Activated CD4-positive, alpha-beta T cell treated with anti-CD3 and anti-CD28 coated beads, Interleukin-2, amount 50 U/mL, for 4 hours (primary cell): ENCODE results near the gene VPS11.
"Not testable (repeated sequence)": the region's sequence is repeated elsewhere in the genome, so short reads cannot be mapped to it uniquely, and the experiment has no call there.

ENCODE experiments used
- DNase-seq, 2 experiments: peaks; one replicate each; pipeline ENCODE4 v3.0.0-alpha.2; 2020

The VPS11 gene

DNA sequence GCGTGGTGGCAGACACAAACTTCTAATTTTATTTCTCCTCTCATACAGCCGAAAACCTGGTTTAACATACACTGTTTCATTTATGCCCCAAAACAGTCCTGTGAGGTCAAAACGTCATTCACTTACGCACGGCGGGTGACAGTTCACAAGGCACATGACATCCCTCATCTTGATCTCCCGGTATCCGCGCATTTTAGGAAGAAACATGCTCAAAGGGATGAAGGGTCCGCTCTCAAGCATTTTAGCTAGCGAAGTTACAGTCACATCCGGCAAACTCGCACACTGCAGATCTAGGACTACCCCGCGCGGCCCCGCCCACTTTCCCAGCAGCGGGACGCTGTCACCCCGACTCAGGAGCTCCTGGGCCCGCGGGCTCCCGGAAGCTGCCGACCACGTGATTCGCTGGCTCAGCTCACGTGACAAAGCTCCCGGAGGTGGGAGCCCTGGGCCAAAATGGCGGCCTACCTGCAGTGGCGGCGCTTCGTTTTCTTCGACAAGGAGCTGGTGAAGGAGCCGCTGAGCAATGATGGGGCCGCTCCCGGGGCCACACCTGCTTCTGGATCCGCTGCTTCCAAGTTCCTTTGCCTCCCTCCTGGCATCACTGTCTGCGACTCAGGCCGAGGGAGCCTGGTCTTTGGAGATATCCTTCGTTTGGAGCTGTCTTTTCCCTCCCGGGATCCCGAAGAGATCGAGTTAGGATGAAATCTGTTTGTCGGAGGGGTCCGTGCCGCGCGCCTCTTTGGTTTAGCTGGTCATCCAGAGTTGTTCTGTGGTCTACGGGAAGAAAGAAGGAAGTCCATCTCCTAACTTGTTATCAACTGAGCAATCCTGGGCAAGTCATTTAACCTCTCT, at the start of gene VPS11:
Gene VPS11 (plus strand): TSS at position 448 of the 852 bp plus-strand sequence. CDS start 6 bp downstream, at position 454.
- DNase-seq: peak; percentile 97 to 98

- DNase-seq: peak; percentile 93
These were observed 49.3 kb upstream of the VPS11 start, which contains the start of the genes RPS25 and TRAPPC4 for GRCh38 chr11:119018074-119018938. Gene RPS25, minus strand, starts transcription at chr11:119018343. Its CDS starts 59 bp downstream, at chr11:119018284. Gene TRAPPC4, plus strand, starts transcription at chr11:119018766. Its CDS starts 30 bp downstream, at chr11:119018796.

DNA sequence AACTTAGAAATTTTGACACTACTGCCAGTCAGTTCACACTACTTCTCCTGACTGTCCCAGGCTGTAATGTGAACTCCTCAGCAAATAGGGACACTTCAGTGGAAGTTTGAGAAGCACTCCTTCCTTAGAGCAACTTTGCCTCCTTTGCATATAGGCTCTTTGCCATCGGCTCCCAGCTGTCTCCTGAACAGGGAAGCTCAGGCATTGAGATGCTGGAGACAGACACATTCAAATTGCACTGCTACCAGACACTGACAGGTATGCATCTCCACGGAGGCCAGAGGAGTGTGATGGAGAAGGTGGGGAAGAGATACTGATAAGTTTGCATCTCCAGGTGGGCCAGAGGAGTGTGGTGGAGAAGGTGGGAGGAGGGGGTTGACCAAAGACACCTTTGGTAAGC, 47.6 kb upstream of the VPS11 start:
- no peak for DNase-seq

DNA sequence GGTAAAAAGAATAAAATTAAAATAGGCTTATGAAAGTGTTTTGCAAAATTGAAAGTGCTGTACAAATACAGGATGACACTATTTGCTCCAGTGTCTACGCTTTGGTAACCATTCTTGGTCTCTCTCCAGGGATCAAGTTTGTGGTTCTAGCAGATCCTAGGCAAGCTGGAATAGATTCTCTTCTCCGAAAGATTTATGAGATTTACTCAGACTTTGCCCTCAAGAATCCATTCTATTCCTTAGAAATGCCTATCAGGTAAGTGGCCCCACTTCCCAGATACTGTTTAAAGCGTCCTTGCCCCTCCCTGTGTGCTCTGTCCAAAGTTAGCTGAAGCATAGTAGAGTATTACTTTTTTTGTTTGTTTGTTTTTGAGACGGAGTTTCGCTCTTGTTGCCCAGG, 46.0 kb upstream of the VPS11 start:
- DNase-seq: no peak

GRCh38 chr11:119023741-119024140, 43.9 kb upstream of the VPS11 start:
- no peak for DNase-seq

DNA sequence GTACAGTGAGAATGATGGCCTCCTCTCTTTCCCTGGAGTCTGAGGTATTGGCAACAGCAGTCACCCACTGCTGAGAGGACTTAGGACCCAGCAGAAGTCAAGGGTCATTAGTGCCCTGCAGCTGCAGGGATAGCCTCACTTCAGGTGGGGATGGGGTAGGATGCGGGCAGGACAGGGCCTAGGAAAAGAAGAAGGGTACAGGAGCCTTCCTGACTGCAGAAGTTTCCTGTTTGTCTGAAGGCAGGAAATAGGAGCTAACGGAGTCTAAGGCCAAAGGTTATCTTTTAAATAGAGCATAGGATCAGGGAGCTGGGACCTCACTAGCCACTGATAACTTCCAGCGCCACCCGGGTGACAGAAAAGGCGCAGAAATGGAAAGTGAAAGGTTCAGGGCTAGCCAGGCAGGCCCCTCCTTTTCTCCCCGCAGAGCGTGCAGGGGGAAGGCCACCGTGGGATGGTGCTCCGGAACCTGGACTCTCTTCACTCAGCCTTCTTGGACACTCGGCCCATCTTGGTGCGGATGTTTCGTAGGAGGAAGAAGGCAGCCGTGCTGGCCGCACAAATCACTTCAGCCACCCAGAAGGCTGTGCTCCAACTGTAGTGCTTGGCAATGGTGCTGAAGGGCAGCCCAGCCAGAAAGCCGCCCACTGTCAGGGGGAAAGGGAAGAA, 43.1 kb upstream of the VPS11 start:
- no peak for DNase-seq

- DNase-seq: no peak
These were observed 42.5 kb upstream of the VPS11 start for GRCh38 chr11:119025099-119025473.

- DNase-seq: no peak
These were observed 42.1 kb upstream of the VPS11 start for GRCh38 chr11:119025541-119025940.

DNA sequence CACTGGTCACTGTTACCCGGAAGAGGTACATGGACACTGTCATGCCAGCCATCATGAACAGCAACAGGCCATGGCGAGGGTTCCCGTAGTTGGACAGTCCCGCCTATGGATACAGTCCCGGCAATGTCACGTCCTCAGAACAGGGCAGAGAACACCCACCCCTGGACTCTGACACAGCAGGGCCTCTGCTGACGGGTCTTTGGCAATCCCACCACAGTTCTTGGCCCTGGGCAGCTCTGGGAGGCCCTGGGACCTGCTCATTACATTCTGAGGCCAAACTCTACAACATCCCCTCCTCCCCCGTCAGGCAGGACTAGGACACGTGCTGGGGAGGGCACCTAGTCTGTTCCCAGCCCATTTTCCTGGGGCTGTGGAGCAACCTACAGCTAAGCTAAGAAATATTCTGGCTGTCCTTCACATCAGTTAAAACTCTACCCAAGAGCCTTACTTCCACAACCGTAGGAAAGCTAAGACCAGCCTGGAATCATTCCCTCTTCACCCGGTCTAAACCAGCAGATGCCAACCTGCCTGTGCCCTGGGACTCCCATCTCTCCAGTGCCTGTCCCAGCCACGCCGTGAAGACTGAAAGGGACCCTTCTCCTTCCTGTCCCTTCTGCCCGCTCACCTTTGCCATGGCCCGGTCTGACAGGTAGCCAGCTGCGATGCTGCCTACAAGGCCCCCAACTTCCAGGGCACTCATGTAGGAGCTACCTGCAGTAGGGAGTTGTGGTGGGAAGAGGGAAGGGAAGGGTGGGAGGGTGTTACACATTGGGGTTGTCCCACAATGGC, 41.4 kb upstream of the VPS11 start:
- no peak for DNase-seq

DNA sequence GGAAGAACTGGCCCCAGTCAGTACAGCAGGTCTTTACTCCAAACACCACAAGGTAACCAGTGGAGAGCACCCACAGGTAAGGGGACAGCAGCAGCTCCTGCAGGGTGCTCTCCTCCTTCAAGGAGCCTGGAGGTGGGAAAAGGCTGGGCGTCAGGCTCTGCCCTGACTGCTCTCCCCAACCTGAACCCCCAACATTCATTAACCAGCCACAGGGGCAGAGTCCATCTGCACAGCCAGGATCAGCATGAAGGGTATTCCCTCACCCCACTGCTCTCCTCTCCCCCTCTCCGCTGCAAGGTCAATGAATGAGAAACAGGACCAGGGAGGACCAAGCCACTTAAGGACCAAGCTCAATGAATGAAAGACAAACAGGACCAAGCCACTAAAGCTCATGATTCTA, 40.6 kb upstream of the VPS11 start:
- DNase-seq: no peak

GRCh38 chr11:119027561-119028345, 39.9 kb upstream of the VPS11 start:
- no peak for DNase-seq

DNA sequence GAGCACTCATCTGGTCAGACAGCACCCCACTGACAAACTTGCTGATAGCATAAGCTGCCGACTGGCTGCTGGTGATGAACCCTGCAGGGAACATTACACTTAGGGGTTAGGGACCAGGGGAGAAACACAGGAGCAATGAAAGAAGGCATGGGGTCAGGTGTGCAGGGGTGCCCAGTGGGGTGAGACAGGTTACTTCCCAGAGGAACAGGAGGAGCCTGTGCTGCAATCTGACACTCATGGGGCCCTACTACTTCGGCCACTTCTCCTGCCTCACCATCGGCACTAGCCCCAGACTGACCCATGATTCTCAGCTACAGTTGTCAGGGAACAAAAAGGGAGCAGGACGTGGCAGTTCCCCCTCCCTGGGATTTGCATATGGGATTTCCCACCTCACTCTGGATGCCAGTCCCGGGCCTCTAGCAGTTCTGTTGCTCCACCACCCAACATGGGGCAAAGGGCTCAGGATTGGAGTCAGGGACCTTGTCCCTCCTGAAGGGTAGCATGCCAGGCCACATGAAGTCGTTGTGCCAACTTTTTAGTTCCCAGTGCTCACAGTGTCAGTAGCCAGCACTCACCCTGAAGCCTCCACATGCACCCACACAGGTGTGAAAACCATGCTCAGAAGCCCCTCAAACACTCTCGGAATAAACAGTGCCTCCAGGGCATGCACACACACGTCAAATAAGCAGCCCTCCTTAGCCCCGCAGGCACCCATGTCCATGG, 39.1 kb upstream of the VPS11 start:
- DNase-seq: no peak

DNA sequence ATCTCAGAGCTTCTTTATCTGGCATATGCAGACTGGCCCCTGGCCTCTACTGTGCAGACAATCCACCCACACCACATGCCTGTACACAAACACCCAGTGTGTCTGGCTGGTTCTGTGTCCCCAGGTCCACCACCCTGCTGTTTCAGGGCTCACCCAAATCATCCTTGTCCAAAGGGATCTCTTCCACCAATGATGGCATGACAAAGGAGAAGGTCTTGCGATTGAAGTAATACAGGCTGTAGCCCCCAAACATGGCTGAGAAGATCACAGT, 38.6 kb upstream of the VPS11 start:
- DNase-seq: no peak

- peak; percentile 41 to 42 for DNase-seq
These were observed 38.1 kb upstream of the VPS11 start for GRCh38 chr11:119029340-119030028.

- DNase-seq: no peak
These were observed 37.6 kb upstream of the VPS11 start for GRCh38 chr11:119030029-119030328.

- DNase-seq: peak; percentile 97 to 98
These were observed 37.1 kb upstream of the VPS11 start, which contains the start of gene SLC37A4 for GRCh38 chr11:119030329-119031047. Gene SLC37A4, minus strand, starts transcription at chr11:119030877.

GRCh38 chr11:119031912-119032280, 35.7 kb upstream of the VPS11 start:
- DNase-seq: no peak

- DNase-seq: not testable (repeated sequence)
These were observed 34.2 kb upstream of the VPS11 start for GRCh38 chr11:119033421-119033820.

DNA sequence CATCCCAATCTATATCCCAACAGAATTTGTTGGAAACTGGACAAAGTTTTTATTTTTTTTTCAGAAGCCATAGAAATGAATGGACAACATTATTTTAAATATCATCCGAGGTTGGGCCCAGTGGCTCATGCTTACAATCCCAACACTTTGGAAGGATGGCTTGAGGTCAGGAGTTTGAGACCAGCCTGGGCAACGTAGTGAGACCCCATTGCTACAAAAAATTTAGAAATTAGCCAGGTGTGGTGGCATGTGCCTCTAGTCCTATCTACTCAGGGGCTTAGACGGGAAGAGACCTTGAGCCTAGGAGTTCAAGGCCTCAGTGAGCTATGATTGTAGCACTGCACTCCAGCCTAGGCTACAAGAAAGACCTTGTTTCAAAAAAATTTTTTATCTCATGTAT, 32.8 kb upstream of the VPS11 start:
- DNase-seq: no peak

GRCh38 chr11:119038884-119039283, 28.7 kb upstream of the VPS11 start:
- no peak for DNase-seq
